Hippocampal formation (tissue), 2 donors: Measurements from ENCODE around the gene TEX14.
A peak's percentile ranks its signal among the peaks of the same experiment; 100 is the strongest.

ENCODE experiments used
- DNase-seq, 2 donors: peaks; one replicate each; lab custom pipeline; 2025; lab: John Stamatoyannopoulos, UW

TEX14 gene

DNA sequence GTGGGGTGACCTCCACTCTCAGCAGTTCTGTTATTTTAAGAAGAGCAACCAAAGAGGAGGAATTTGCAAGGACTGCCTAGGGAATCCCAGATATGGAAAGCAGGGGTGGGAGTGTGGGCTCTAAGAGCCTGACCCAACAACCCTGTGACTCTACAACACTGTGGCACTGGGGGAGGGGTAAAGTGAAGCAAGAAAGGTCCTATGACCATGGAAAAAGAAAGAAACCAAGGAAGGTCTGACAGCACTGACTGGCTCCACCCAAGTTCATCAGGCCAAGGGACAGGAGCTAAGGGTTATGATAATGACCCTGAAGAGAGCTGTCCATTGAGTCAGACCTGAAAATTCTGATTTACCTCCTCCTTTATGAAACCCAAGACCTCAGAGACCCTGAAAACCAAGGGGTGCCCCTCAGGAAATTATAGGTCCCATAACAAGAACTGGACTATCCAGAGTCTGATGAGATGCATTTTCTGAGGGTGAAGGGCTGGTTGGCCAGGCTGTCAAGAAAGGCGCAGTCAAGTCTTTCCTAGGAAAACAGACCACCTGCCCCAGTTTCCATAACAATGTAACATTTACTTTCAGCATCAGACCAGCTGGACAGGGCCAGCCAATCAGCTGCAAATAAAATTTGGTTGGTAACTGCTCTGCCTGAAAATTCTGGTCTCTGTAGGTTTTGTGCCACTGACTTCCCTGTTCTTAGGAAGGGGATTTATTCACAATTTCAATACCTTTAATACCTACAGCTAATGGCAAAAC lies 123.6 kb downstream of the TEX14 start:
- no peak for DNase-seq

DNA sequence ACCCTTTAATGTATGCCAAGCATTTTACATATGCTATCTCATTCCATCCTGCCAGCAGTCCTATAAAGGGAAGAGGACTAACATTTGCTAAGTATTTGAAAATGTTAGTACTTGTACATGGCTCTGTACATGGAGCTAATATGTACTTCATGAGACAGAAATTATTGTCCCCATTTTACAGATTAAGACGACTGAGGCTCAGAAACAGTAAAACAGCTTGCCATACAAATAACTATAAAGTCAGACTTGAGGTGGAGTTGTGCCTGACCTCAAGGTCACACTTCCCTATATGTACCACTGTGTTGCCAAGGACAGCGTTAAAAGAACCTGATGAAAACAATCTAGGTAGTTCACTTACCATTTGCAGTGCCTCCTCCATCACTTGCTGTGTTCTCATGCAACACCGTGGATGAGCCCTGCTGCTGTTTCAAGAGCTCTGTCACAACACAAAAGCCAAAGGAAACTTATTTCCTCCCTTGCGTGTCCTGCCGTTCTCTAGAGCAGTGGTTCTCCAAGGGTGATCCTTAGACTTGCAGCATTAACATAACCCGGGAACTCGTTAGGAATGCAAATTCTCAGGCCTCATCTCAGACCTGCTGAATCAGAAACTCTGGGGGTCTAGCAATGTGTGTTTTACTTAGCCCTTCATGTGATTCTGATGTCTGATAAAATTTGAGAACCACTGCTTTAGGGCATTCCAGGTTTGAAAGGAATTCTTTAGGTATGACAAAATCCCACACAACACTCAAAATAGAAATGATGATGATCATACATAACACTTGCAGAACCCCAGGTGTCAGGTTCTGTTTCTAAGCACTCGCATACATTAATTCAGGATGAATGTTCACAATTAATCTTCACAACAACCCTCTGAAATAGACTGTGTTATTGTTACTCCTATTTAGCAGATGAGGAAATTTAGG lies 126.2 kb downstream of the TEX14 start:
- no peak for DNase-seq

DNA sequence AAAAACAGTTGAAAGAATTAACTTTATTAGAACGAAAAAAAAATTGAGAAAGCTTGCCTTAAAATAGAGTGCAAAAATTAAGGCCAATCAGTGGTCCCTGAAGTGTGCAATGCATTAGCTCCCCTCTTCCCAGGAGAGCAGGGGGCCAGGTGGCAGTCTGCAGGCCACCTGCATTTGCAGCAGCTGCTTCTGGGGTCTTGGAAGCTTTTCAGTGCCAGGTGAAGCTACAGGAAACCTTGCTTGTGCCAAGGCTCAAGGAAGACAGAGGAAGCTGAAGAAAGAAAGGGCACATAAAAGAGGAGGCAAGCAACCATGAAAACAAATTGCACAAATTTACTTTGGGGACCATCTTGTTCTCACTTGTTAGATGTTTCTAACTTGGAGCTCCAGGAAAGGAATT lies 126.9 kb downstream of the TEX14 start:
- DNase-seq, result no peak

DNA sequence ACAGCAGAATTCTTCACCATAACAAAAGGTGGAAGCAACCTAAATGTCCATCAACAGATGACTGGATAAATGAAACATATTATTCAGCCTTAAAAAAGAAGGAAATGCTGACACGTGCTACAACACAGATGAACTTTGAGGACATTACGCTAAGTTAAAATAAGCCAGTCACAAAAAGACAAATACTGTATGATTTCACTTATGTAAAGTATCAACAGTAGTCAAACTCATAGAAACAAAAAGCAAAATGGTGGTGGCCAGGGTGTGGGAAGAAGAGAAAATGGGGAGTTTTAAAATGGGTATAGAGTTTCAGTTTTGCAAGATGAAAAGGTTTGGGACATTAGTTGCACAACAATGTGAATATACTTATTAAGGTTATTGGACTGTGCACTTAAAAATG lies 127.6 kb downstream of the TEX14 start:
- no peak for DNase-seq

DNA sequence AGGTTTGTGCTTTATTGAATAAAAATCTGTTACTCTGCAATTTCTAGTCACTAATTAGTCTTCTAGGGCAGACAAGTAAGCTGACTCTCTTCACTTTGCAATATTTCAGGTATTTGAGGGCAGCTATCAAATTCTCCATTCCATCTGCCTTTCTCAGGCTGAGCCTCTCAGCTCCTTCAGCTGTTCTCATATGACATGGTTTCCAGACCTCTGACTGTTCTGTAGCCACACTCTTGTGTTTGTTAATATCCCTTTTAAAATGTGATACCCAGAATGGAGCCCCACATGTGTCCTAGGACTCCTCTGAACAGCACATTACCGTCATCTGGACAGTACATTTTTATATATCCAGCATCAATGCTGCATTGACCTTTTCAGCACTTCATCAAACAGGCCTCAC lies 131.3 kb downstream of the TEX14 start:
- DNase-seq, result no peak

DNA sequence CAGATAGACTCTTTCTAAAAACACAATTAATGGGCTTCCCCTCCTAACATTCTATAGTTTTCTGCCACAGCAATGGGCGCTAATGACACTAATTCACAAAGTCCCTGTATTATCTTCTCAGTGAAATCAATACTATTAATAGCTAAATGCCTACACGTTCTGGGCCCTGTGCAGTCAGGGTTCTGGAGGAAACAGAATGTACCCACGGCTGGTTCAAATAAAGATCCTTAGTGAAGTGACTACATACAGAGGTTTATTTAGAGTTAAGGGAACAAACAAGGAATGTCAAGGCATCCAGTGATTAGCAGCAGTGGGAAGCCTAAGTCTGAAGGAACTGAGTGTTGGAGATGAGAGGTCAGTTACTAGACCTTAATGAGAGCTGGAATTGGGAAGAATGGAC lies 133.9 kb downstream of the TEX14 start:
- DNase-seq, result no peak

DNA sequence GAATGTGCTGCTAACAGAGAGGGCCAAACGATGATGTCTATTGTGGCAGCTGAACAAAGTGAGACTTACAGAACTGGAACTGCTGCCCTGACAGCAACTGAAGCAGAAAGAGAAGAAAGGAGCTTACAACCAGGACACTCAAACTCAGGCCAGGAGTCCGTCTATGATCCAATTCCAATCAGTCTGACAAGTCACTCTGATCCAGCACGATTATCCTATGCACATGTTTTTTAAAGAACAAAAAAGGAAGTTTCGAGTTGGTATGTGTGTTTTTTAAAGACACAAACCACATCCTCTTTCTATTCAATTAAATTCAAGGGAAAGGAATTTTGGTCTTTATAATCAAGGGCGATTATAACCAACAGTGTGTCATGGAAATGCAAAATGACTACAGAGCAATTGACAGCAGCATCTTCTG lies 135.0 kb downstream of the TEX14 start:
- peak; percentile 30 to 85 for DNase-seq

DNA sequence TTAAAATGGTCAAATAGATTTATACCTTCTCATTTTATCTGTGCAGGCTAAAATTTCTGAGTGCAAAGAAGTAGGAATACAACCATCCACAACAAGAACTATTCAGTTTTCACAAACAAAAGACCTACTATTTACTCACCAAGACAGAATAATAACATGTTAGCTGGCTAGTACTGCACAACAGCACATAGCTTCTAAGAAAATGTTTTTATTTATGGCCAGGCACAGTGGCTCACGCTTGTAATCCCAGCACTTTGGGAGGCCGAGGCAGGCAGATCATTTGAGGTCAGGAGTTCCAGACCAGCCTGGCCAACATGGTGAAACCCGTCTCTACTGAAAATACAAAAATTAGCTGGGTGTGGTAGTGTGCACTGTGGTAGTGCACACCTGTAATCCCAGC lies 136.7 kb downstream of the TEX14 start:
- peak in 1 of 2 donors; percentile 84 for DNase-seq

DNA sequence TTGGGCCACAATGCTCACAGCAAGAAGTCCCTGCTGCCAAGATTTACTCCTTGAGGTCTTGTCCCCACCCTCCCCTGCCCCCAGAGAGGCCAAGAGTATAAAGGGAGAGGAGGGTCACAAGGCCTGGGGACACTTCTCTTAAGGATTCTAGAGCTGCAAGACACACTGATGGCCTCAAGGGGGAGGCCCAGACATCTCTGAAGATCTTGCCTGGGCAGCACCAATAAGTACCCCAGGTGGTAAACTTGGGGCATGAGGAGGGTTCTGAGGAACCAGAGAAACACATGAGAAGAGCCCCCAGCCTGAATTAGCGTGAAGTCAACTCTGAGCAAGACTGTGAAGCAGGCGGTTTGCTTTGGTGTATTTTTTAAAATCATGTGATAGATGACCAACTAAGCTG lies 150.6 kb downstream of the TEX14 start:
- DNase-seq, result no peak

DNA sequence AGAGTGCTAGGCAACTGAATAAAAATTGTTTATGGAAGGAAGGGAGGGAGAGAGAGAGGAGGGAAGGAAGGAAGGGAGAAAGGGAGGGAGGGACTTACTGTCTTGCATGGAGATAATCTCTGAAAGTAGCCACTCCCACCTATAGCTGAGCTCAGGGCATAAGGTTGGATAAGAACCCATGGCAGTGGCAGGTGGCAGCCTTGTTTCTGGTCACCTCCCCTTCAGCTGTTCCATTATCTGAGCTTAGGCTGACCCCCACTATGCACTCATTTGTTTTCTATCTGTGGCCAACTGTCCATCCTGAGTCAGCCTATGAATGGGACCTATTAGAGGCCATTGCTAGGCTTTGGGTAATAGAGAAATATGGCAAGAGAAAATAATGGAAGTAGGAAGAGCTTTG lies 152.1 kb downstream of the TEX14 start:
- DNase-seq, result no peak

DNA sequence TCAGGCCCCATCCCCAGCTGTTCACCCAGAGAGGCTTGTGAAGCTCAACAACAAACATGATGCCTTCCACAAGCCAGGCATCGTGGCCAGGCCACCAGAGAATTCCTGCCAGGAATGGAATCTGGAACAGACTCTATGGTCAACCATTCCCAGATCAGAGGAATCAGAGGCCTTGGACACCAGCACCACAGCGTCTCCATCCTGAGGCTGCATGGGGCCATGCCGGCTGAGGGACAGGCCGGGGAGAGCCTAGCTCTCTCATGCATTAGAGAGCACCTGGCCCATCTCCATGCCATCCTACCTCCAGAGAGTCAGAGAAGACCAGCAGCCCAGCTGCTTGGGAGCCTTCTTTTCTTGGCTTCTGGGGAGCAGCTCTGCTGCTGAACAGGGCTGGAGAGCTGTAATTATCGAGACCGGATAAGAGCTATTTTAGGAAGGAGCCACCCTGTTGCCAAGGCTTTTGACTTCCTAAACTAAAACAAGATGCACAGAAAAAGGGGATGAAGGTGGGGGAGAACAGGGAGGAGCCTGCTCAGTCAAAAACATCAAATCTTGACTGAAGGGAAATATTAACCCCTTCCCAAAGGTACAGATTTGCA lies 152.9 kb downstream of the TEX14 start:
- no peak for DNase-seq

DNA sequence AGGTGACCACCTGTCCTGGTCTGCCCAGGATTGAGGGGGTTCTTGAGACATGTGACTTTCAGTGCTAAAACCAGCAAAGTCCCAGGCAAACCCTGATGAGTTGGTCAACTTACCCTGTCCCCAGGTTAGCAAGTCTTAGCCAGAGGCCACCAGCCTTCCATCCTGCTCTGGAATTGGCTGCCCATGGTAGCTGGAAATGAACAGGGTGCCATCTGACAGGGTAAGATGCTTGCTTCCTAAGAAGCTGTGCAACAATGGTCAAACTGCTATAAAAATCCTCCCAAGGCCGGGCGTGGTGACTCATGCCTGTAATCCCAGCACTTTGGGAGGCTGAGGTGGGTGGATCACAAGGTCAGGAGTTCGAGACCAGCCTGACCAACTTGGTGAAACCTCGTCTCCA lies 154.6 kb downstream of the TEX14 start:
- DNase-seq, result no peak

DNA sequence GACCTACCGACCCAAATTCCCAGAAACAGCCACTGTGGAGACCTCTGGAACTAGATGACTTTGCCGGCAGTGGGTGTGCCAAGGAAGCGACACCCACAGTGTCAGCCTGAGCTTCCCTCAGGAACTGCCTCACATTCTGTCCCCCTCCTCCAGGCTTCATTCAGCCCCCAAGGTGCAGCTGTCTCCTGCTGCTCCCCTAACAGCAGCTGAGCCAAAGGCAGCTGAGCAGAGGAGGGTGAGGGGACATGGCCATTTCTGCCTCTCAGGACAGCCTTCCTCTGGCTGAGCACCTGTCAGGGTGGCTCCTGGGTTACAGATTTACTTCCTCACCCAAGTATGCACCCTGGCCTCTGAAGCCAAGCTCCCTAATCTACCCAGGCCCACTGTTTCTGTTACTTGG lies 155.3 kb downstream of the TEX14 start:
- no peak for DNase-seq

DNA sequence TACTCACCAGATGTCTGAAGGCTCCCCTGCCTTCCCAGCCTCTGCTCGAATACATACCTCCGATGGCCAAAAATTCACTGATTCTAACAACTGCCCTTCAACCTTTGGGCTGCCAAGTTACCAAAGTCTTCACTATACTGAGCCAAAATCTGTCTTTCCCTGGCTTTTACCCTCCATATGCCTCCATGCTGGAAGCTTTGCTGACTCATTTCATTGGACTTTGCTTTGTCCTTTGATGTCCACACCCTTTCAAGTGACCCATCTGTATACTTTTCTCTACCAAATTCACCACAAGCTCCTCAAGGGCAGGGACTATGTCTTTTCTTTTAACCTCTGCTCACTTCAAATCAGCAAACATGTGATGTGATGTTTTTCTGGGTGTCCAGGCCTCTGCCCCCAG lies 156.4 kb downstream of the TEX14 start:
- no peak for DNase-seq

DNA sequence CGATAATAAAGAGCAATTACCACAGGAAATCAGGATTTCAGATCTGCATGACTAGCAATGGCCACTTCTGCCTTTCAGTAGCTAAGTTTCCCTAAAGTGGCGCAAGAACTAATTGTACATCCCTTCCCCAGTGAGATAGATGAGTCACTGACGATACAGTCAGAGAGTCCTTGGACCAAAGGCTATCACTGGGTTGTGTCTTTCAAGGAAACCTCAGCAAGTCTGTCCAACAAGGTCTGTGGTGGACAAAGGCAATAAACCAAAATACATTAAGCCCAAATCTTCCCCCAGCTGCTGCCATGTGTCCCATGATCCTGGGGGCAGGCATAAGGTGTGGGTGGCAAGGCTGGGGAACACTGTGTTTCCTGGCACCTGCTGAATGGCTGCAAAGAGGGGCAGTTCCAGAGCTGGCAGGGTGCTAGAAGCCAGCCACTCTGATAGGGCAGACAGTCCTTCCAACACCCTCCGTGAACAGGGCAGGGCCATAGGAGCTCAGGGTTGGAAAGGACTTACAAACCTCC lies 156.9 kb downstream of the TEX14 start:
- DNase-seq, result no peak

DNA sequence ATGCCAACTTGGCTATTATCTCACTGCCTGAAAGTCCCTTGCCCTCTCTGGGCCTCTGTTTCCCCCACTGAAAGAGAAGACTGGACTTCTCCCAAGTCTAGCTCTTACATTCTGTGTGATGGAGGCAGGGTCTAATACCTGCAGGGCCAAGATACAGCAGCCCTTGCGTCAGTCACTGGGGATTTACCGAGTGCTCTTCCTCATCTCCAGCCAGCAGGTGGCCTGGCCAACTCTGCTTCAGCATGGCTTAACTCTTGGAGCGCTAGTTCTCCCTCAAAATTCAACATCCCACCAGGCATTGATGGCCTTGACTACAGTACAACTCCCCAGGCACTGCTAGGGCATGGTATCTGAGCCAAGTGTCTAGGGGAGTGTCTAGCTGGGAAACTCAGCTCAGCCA lies 157.5 kb downstream of the TEX14 start:
- no peak for DNase-seq

DNA sequence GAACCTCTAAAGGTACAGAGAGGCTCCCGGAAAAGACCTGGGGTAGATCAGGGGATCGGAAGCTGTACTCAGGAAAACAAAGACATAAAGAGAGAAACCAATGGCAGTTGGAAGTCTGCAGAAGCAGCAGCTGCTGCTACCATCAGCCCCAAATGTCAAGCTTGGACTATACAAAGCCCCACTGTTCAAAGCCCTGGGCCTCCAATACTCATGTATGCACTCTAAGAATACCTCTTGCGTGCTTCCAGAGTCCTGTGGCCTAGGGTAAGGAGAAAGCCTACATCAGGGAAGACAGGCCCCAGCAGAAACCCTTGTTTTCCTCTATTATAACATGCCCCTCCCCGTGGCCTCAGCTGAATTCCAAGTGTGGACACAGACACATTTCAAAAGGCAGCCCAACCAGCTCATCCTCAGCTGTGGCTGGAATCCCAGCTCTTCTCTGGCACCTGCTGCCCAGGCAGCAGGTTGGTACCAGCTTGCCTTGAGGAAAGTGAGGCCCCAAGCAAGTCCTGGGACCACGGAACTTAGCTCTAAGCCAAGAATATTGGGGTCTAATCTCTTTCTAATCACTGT lies 158.1 kb downstream of the TEX14 start:
- peak; percentile 48 to 74 for DNase-seq

DNA sequence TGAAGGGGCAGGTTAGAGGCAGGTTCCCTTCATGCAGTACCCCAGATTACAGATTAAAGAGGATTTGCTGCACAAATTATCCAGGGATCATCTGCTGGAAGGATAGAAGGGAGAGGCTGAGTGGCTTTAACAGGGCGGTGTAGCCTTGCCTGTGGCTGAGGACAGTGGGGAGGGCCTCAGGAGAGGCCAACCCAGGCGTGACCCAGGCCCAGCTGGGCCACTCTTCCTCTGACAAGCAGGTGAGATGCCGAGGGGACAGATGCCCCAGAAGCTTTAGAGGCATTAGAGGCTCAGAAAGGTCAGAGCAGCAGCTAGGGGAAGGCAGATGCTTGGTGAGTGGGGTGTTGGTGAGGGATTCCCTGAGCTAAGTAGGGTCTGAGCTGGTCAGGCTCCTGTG lies 159.3 kb downstream of the TEX14 start:
- no peak for DNase-seq

DNA sequence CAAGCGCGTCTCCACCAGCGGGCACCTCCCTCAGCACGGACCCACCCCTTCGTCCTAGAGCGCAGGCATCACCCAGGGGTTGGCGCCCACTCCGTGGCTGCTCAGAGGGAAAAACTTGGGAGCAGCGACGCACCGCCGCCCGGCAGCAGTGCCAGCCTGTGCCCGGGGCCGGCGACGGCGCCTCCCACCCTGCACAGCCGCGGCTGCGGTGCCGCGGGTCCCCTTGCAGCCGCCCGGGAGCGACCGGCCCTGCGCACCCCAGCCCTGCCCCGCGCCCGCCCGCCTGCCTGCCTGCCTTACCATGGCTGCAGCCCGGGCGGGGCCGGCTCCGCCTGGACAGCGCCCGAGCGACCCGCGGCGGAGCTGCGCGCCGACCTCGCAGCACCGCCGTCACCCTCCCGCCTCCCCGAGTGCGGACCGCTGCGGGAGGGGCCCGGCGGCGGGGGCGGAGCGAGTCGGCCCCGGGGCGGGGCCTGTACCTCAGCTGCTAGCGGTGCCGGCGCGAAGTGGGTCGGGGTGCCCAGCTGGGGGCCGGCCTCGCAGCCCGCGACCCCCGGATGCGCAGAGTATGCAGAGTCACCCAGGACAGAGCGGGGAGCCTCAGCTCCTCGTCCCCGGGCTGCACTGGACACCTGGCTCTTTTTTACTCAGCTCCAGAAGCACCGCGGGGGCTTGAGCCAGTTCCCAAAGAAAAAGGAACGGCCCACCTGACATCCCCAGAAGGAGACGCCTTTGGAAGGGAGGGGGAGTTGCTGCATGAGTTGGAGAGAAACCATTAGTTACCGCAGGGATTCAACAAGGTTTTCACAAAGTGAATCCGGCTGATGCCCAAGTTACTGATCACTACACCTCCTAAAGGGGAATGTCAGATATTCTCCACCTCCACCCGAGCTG lies 159.9 kb downstream of the TEX14 start:
- peak; percentile 75 for DNase-seq

DNA sequence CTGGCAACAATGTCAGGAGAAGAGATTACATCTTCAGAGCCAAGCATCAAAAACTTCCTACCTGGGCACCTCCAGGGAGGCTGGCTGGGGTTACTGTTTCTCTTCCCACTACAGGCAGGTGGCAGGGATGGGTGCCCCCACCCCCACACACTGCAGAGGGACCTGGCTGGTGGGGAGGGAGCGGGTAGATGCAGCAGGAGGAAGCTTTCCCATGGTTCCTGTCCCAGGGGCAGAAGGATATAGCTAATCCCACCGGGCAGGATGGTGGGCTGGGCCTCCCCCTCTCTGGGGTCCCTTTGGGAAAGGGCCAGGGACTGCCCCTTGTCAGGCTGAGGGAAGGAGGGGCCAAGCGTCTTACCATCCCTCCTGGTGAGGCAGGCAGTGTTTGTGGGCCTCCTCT lies 160.7 kb downstream of the TEX14 start:
- no peak for DNase-seq

DNA sequence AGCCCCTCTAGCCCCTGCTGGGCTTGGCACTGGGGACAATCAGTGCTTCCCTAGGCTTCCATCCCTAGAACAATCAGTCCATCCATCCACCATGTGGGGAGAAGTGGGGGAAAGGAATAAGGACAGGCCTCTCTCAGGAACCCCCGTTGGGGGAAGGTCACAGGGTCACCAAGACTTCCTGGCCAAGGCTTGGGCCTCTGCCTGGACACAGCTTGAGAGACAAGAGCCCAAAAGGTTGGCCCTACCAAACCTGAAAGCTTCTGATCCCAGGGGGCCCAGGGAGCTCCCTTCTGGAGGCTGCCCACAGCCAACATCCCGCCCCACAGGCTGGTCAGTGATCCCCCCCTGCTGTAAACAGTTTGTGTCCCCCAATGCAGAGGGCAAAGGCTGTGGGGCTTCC lies 161.2 kb downstream of the TEX14 start:
- DNase-seq, result peak in 1 of 2 donors; percentile 41
